HepG2 (cell line): ENCODE measurements around the gene CAPN9. TPM values are rescaled to one million over a fixed set of nuclear protein-coding genes. Genes with fewer than 3 reads are reported as not detected.

Experiments
- ATAC-seq: fragments of 200-7000 bp; cut with Tn5 transposase; 3 replicates; pipeline ENCODE4 v1.9.1; 2020; ENCODE audit warnings: mild to moderate bottlenecking, moderate library complexity
- BruUV-seq: library from RNA; stranded (reverse); fragments of 400-500 nt; replicated peaks from 2 replicates; lab custom pipeline; 2021; lab: Mats Ljungman, UMichigan
- CTCF ChIA-PET: fragments of 300-600 bp; formaldehyde crosslinking; extraction: SDS; loops from one replicate; lab custom pipeline; 2021; ENCODE audit warnings: low total read pairs, inconsistent platforms, low intra/inter-chr PET ratio; lab: Yijun Ruan, JAX
- POLR2A ChIA-PET: fragments of 350-600 bp; sonication (Branson Sonifier 250); formaldehyde crosslinking; loops from one replicate; lab custom pipeline; 2020; ENCODE audit warnings: antibody characterized with exemption, inconsistent platforms; lab: Yijun Ruan, JAX
- DNase-seq: peaks from one replicate; pipeline ENCODE4 v3.0.0-alpha.2; 2015; ENCODE audit warnings: low spot score
- FAIRE-seq: peaks from 3 replicates; lab custom pipeline; 2011; peaks lifted over from hg19 to GRCh38; lab: Jason Lieb, UNC
- H2AFZ ChIP-seq: one replicate; pipeline ENCODE4 v1.6.1; 2011; ENCODE audit warnings: low read length, inconsistent platforms
- H3K27ac ChIP-seq: fragments of 300-600 bp; 3 replicates; pipeline ENCODE4 v1.8.0; 2011; ENCODE audit warnings: mixed run types, mild to moderate bottlenecking, mixed read lengths, low read length, inconsistent platforms; ENCODE audit not compliant: insufficient read depth; ENCODE audit errors: extremely low read length
- H3K27me3 ChIP-seq, 2 experiments: fragments of 200-600 bp in 1 of 2; 2 replicates in 1 of 2; 3 replicates in 1 of 2; pipeline versions ENCODE4 v1.6.0 to v1.8.0; 2011; ENCODE audit warnings: low read length in 2 of 2, mild to moderate bottlenecking in 2 of 2, moderate library complexity in 2 of 2, inconsistent platforms in 1 of 2; ENCODE audit not compliant: insufficient read depth in 2 of 2, control insufficient read depth in 1 of 2
- H3K36me3 ChIP-seq, 2 experiments: fragments of 200-600 bp in 1 of 2; replicated peaks in 1 of 2; 2 replicates in 1 of 2; 3 replicates in 1 of 2; pipeline versions ENCODE4 v1.5.1 to v1.8.0; 2011; ENCODE audit warnings: low read length in 2 of 2, inconsistent platforms in 1 of 2; ENCODE audit not compliant: insufficient read depth in 2 of 2, control insufficient read depth in 1 of 2
- H3K4me1 ChIP-seq: 2 replicates; pipeline ENCODE4 v1.5.1; 2012; ENCODE audit warnings: low read length, inconsistent platforms; ENCODE audit not compliant: insufficient read depth
- H3K4me2 ChIP-seq: 2 replicates; pipeline ENCODE4 v1.6.0; 2011; ENCODE audit warnings: low read depth, low read length, inconsistent platforms
- H3K4me3 ChIP-seq, 3 experiments: fragments of 200-600 bp in 1 of 3; sonication (generic), shearing (Covaris generic) in 1 of 3; replicated peaks in 1 of 3; 2 replicates each; pipeline ENCODE4 v1.5.1; 2011 to 2016; ENCODE audit warnings: low read length in 3 of 3, inconsistent platforms in 2 of 3, low read depth in 2 of 3, mild to moderate bottlenecking in 2 of 3, control low read depth in 1 of 3, mixed read lengths in 1 of 3; ENCODE audit not compliant: insufficient read depth in 1 of 3
- H3K79me2 ChIP-seq: one replicate; pipeline ENCODE4 v1.6.1; 2011; ENCODE audit warnings: low read length, inconsistent platforms; ENCODE audit not compliant: insufficient read depth
- H3K9ac ChIP-seq: 2 replicates; pipeline ENCODE4 v1.6.0; 2011; ENCODE audit warnings: mild to moderate bottlenecking, low read depth, low read length, inconsistent platforms; ENCODE audit not compliant: insufficient read depth
- H3K9me3 ChIP-seq: 2 replicates; pipeline ENCODE4 v1.5.1; 2012; ENCODE audit warnings: mild to moderate bottlenecking, low read length
- H4K20me1 ChIP-seq: 2 replicates; pipeline ENCODE4 v1.6.0; 2011; ENCODE audit warnings: inconsistent platforms, mild to moderate bottlenecking, low read length, moderate library complexity; ENCODE audit not compliant: insufficient read depth
- AKAP8 ChIP-seq: sonication (generic); formaldehyde crosslinking; IDR thresholded peaks from 2 replicates; pipeline ENCODE4 v1.5.1; 2020; ENCODE audit warnings: mild to moderate bottlenecking, missing genetic modification reagents
- DNMT1 ChIP-seq: sonication (generic); formaldehyde crosslinking; IDR thresholded peaks from 2 replicates; pipeline ENCODE4 v1.5.1; 2020; ENCODE audit warnings: mild to moderate bottlenecking, missing genetic modification reagents
- GRHL1 ChIP-seq: sonication (generic); formaldehyde crosslinking; conservative IDR thresholded peaks from 2 replicates; pipeline ENCODE4 v1.8.0; 2022; ENCODE audit warnings: missing genetic modification reagents
- HIC2 ChIP-seq: sonication (generic); formaldehyde crosslinking; IDR thresholded peaks from 2 replicates; pipeline ENCODE4 v1.9.0; 2022; ENCODE audit warnings: low read depth, missing genetic modification reagents
- PHF5A ChIP-seq: IDR thresholded peaks from one replicate; pipeline ENCODE4 v1.6.1; 2018; ENCODE audit warnings: low read depth, missing genetic modification reagents; ENCODE audit not compliant: unreplicated experiment
- ZFP36L1 ChIP-seq: sonication (generic); formaldehyde crosslinking; IDR thresholded peaks from 2 replicates; pipeline ENCODE4 v1.8.0; 2022; ENCODE audit warnings: mild to moderate bottlenecking, missing genetic modification reagents, moderate library complexity
- ZNF891 ChIP-seq: sonication (generic); formaldehyde crosslinking; IDR thresholded peaks from 2 replicates; pipeline ENCODE4 v1.5.0; 2020; ENCODE audit warnings: mild to moderate bottlenecking, missing genetic modification reagents
- WGBS: methylation state at CpG from one replicate; pipeline ENCODE4 v1.1.6; 2017; ENCODE audit warnings: low lambda C conversion rate; 5-methylcytosine and 5-hydroxymethylcytosine counted together
- in situ Hi-C: cut with HindIII; loops from 2 replicates; pipeline ENCODE4 v1.10.0; 2017; ENCODE audit warnings: low pct_unique_long_range_greater_than_20kb; ENCODE audit not compliant: extremely low pct_ligation_motif_present
- intact Hi-C: fragments of 100-400 bp; cut with micrococcal nuclease; formaldehyde crosslinking; loops from one replicate; pipeline ENCODE4 v1.10.0; 2022; ENCODE audit not compliant: unreplicated experiment
- polyA plus RNA-seq, 8 experiments: library from polyadenylated mRNA; depleted of rRNA in 3 of 8; stranded (reverse) in 7 of 8; unstranded in 1 of 8; fragments of >200 nt; fragmentation: Illumina TruSeq in 4 of 8; extraction: Trizol in 4 of 8; gene quantifications; 2 replicates each; pipeline versions ENCODE4 v1.2.1 to v1.2.3, GENCODE V29; 2011 to 2016; ENCODE audit warnings: low read depth in 4 of 8, missing spikeins in 1 of 8, mixed read lengths in 1 of 8; ENCODE audit not compliant: insufficient read depth in 1 of 8
- total RNA-seq, 5 experiments: library from RNA; depleted of rRNA; stranded (reverse); fragments of >200 nt; fragmentation: Illumina TruSeq; extraction: Trizol; gene quantifications; 2 replicates each; pipeline ENCODE4 v1.2.3, GENCODE V29; 2016; ENCODE audit warnings: low read depth in 1 of 5

CAPN9 gene
- total and polyA plus RNA-seq, 2 of the 13 experiments (the other 11 are each of a cell fraction or from before 2014, with no cell fraction given), result 0.04 to 0.31 TPM

DNA sequence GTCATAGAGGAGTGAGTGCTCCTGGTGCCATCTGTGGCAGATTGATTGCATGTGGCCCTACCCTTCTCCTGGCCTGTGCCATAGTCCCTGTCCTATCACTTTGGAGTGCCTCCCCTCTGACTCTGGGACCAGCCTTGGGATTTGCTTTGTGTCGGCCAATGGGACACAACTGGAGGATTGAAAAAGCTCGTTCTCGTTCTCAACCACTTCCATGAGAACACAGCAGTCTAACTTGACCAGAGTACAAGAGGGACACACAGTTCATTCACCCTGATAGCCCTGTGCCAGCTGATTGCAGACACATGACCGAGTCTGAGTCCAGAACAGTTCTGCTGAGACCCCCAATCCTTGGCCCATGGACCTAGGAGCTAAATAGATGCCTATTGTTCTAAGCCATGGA lies 73.4 kb downstream of the CAPN9 start:
- 0% methylated on average over 4 of the region's 4 CpGs for WGBS
- Histone ChIP-seq H3K4me2 (no peak overlapping the region), H2AFZ (no peak overlapping the region), H3K79me2 (no peaks in the 10 kb centered on the region), H3K9me3 (no peaks in the 10 kb centered on the region), H4K20me1 (no peaks in the 10 kb centered on the region), H3K9ac (no peak overlapping the region), H3K4me1 (no peaks in the 10 kb centered on the region), H3K27me3 (peaks cover 0 to 14% of the 10 kb centered on the region in 2 experiments; a peak in 2 of 5 replicates), H3K27ac (no peak overlapping the region), H3K36me3 (no peaks in the 10 kb centered on the region), H3K4me3 (no peak overlapping the region)
- intact Hi-C loops, result no loop called here
- POLR2A ChIA-PET, result no interaction called here
- ATAC-seq (no peak), DNase-seq (no peak), FAIRE-seq (no peak)
- BruUV-seq, result no TSS peak
- CTCF ChIA-PET, result no interaction called here
- in situ Hi-C loops, result no loop called here
- TF ChIP-seq ZFP36L1 (no peak), GRHL1 (CRISPR knock-in tag) (no peak), HIC2 (CRISPR knock-in tag) (no peak), AKAP8 (CRISPR knock-in tag) (no peak), DNMT1 (CRISPR knock-in tag) (no peak), PHF5A (CRISPR knock-in tag) (no peak), ZNF891 (CRISPR knock-in tag) (no peak)
